Lower leg skin (tissue), 3 donors: Measurements from ENCODE around the gene SPCS3.

ENCODE experiments used
- CTCF ChIP-seq, 3 donors: fragments of 450-650 bp; IDR thresholded peaks; one replicate each; pipeline ENCODE4 v1.5.1; 2016; ENCODE audit warnings: antibody characterized with exemption in 3 of 3, mild to moderate bottlenecking in 3 of 3, moderate library complexity in 2 of 3
- POLR2A ChIP-seq, 2 donors: fragments of 450-650 bp; IDR thresholded peaks; one replicate each; pipeline ENCODE4 v1.6.1; 2016 to 2017; ENCODE audit warnings: antibody characterized with exemption in 2 of 2, mild to moderate bottlenecking in 1 of 2, moderate library complexity in 1 of 2

DNA sequence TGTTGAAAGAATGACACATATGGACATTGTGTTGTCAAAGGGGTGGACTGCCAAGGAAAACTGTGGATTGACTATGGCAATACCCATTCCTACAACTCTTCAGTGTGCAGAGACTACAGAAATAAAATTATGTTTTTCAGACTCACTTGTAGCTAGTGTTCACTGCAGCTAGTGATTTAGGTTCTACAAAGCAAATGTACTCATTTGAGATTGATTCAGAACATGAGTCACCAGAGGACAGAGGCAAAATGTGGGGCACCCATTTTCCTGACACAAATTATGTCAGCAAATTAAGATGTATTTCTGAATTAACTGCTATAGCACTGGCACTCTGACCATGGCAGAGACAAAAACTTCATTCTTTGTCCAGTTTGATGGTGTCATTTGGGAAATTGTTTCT is 40.7 kb downstream of the SPCS3 start:
- TF ChIP-seq CTCF (IDR thresholded peaks at IDR 0.05) (no peak), POLR2A (IDR thresholded peaks at IDR 0.05) (no peak)
